AG09319 (cell line): Measurements from ENCODE around the gene SRGAP2B.
"Not testable (repeated sequence)": the region's sequence is repeated elsewhere in the genome, so short reads cannot be mapped to it uniquely, and the experiment has no call there.

Experiments
- DNase-seq: peaks from one replicate; pipeline ENCODE4 v3.0.0-alpha.2; 2010; ENCODE audit warnings: low read depth; ENCODE audit errors: extremely low read depth

Gene SRGAP2B

DNA sequence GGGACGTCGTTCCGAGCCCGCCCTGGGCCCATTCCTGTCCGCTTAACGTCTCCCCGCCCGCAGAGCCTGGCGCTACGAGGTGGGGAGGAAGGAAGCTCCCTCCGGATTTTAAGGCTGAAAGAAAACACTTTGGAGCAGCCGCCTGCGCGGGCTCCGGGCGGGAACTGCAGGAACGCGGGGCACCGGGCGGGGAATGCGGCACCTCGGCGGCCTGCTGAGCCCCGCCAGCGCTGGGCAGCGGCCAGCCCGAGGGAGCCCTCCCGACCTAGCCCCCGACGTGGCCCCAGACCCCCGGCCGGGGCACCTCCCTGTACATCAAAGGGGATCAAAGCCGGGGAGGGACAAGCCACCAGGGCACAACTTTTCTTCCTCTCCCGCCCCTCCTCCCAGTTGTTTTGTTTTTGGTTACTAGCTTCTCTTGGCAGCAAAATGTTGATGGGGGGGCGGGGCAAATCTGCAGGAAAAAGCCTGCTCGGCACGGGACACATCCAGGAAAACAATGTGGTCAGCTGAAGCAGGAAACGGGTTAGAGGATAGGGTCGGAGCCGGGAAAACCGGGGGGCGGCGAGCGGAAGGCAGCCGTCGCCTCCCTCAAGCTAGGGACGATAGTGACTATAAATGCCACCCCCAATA is 1.5 kb downstream of the SRGAP2B start:
- DNase-seq, result not testable (repeated sequence)

DNA sequence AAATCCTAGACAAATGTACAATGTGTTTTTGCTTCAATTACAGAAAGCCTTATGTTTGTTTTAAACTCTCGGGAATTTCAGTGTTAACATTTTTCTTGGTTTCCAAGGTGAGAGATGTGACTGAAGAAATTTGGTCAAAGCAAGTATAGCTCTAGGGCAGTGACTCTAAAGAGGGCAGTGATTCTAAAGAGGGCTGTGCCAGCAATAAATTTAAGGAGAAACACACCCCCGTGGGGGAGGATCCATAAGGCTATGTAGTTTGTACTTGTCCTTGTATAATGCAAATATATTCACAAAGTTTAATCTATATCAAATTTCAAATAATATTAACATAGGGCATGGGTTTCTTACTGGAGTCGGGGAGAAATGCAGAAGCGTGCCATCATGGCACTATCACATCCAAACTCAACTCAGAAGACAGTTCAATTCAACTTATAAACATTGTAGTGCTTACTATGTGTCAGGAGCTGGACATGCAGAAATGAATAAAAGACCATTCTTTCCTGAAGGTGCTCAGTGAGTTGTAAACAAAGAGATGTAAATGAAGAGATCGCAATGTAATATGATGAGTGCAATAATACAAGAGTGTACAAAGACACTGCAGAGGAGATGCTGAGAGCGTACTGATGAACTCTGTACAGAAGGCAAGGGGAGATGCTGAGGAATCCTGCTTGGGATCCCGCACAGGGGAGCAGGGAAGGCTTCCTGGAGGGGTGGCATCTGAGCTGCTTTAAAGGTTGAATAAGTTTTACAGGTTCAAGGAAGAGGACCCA is 12.5 kb downstream of the SRGAP2B start:
- not testable (repeated sequence) for DNase-seq

DNA sequence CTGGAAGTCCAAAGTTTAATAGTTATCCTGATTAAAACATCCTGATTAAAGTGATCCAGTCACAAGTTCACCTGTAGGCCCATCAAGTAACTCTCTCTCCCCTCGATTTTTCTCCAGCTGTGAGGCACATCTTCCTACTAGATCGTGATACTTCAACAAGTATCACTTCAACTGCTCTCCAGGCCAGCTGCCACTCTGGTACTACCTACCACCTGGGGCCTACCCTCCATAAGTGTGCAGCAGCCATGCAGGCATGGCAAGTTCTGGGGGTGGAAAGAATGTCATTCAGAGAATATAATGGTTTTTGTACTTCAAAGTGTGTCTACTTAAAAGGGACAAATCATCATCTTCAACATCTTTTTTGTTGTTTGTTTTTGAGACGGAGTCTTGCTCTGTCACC is 14.9 kb downstream of the SRGAP2B start:
- not testable (repeated sequence) for DNase-seq

DNA sequence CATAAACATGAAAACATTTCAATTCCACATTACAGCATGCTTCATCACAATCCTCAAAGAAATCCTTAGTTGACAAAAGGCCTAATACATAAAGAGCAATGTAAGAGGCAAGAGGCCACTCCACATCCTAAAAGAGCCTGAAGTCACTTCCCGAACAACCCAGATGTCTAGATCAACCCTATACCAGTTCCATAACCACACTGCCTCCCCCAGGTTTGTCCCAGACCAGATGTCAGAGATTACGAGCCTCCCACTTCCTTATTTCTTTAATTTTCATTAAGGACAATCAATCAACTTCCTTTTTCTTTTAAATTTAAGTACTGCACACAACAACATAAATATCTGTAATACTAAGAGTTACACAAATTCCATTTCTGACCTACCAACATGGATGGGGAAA is 15.4 kb downstream of the SRGAP2B start:
- DNase-seq, result not testable (repeated sequence)

DNA sequence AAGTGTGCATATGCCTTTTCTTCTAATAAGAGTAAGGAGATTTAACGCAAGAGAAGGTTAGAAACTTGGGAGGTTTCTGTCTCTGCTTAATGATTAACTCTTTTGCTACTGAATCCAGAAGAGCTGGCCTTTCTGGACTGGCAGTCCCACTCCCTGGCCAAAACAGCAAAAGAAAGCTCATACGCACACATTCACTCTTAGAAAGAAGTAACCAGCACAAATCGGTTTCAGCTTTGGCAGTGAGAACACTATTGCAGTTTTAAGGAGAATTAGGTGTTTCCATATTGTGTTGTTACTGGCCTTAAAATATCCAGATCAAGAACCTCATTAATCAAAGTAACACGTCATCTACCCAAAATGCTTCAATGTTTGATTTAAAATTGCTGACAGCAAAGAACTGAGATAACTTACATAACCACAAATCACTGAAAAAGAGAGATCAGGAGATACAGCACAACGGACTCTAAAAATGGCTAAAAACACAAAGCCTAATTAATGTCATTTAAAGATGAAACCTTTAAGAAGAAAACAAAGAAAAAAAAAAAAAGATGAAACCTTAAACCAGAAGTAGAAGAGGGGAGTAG is 16.2 kb downstream of the SRGAP2B start:
- DNase-seq, result not testable (repeated sequence)

DNA sequence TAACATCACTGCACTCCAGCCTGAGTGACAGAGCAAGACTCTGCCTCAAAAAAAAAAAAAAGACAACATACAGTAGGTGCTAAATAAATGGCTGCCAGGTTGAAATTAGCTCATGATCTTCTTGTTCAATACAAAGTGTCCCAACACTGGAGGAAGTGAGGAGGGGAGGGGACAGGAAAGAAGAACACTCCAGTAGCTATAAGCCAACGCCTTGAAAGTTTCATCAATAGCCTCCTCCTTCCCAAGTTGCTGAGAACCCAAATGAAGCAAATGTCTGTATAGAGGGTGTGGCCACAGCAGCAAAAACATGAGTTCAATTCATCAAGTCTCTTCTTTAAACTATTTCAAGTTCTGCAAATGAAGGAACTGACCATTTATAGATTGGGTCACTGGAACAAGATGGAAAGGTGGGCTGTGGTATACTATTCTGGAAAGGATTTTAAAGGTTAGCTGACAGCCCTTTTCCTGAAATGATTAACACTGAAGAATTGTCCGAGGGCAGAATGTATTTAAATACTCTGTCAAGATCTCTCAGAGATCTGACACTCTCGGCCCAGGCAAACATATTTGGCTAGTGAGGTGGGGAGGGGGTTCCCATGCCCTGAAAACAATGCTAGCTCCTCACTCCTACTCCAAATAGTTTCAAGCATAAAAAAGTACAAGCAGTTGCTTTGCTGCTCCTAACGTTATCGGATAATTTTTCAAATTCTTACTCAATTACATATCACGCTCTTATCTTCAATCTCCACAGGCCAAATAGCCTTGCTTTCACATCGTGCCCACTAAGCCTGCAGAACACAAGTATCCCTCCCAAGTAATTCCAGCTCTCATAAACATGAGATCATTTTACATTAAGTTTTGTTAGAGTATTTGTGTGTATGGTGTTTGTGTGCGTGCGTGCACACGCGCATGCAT is 17.0 kb downstream of the SRGAP2B start:
- not testable (repeated sequence) for DNase-seq

DNA sequence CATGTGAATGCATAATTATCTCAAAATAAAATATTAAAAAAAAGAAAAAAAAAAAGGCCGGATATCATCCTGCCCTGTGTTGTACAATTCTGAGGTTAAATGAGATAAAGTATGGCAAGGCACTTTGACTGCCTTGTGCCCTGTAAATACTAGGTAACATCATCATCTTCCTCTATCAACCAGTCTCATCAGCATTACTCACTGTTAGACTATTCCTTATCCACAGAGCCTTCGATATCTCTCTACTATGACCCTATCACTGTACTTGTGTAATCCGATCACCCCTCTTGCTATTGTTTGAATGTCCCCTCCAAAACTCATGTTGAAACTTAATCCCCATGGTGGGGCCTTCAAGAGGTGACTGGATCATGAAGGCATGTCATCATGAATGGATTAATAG is 18.3 kb downstream of the SRGAP2B start:
- DNase-seq, result not testable (repeated sequence)

DNA sequence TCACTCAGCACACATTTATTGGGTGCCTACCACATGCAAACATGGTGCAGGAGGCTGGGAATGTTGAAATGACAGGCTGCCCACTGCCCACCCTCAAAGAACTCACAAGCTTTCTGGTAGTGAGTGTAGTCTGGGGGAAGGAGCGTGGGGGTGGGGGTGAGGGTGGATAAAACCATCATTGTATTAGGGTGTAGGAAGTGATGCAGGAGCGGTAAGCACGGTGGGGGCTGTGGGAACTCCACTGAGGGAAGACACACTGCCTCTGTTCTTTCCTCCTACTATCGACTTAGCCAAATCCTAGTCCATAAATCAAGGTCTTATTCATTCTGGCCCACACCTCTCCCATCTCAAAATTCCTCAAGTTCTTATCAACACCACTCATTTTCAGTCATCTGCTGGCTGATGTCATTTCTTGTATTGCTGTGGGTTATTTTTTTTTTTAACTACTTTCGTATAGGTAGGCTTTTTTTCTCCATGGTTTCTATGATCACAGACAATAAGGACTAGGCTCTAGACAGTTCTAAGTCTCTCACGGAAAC is 21.0 kb downstream of the SRGAP2B start:
- not testable (repeated sequence) for DNase-seq

DNA sequence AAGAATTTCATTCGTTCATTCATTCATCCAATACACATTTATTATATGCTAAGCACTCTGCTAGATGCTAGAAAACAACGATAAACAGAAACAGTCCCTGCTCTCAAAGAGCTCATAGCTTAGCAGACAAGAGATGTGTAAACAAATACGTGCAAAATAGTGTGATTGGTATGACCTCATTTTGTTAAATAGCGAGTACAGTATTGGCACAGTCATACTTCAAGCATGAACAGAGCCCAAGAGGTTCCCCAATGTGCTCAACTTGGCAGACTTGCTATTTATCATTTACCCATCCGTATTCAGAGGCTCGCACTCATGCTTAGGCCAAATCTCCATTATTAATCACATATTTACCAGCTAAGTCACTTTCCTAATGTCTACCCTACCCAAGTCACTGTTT is 23.6 kb downstream of the SRGAP2B start:
- DNase-seq, result not testable (repeated sequence)

DNA sequence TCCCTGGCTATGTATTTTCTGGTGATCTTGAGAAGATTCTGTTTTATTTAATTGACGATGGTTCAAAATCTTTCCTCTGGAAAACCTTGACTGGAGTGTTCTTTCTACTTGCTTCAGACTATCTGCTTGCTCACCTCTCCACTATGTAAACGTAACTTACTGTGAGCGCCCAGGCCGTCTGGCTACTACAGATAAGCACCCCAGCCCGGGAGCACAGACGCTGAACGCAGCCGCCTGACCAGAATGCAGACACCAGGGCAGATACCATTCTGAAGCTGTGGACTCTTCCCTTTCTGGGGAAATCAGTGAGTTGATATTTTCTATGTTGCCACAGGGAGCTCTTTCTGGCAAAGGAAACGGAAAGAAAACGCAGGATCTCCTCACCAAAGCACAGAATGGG is 28.6 kb downstream of the SRGAP2B start:
- DNase-seq, result not testable (repeated sequence)

DNA sequence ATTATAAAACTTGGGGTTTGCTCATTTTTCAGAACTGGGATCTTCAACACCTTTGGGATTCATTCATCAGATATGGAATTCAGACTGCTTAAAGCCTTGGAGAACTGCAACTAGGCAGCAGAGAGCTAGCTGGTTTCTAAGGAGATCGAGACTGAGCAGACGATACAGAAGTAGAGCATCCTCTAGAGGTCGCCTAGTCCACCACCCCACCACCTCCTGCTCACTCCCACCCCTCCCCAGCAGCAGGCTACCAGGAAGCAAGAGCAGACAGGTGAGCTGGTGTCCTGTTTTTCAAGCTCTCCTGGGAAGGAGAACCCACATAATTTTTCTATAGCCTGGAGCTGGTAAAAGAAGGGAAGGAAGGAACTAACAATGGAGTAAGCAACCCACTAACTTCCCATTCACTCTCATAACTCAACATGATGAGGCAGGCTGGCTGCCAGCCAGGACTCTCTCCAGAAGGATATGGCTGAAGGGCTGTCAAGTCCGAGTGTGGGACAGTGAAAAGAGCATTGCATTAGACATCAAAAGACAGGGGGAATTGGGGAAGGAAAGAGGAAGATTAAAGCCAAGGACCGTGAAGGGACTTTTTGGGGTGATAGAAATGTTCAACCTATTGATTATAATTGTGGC is 29.8 kb downstream of the SRGAP2B start:
- not testable (repeated sequence) for DNase-seq

DNA sequence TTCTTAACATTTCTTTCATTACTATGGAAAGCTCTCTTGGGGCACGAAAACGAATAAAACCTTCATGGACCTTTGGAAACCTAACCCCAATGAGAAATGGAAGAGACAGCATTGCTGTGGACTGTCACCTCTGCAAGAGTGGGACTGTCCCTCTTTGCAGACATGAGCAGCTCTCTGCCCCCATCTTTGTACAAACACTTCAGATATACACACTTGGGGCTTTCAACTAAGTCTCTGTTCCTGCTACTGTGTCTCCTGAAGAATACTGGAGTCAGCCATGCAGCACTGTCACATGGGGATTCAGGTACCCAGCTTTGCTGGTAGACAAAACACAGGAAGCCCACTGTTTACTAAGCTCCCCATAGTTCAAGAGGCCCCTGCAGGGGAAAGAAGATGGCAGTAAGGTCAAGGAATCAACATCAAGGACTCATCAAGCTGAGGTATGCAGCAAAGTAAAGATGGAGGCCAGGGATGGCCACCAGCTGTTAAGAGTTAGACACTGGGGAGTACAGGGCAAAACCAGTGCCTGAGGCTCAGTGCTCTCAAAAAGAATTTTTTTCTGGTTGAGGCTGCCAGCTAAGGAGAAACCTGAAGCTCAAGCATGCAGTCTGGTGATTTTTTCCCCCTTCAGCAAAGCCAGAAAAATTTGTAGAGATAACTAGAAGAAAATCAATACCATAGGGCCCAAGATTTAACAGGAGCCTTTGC is 31.0 kb downstream of the SRGAP2B start:
- DNase-seq, result not testable (repeated sequence)

DNA sequence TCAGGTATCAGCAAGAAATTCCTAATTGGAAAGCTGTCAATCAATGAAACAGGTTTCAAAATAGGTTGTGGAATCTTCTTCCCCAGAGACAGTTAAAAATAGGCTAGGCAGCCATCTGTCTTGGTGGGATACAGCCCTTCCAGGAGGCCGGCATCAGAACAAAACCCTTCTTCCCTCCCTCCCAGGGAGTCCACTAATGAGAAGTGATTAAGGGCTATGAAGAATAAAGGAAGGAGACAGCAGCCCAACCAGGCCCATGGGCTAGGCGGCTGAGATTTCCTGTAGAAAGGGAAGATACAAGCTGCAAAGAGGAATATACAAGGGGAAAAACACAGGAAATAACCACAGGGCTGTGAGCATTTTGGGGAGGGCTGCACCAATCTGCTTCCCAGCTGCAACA is 31.8 kb downstream of the SRGAP2B start:
- DNase-seq, result not testable (repeated sequence)

DNA sequence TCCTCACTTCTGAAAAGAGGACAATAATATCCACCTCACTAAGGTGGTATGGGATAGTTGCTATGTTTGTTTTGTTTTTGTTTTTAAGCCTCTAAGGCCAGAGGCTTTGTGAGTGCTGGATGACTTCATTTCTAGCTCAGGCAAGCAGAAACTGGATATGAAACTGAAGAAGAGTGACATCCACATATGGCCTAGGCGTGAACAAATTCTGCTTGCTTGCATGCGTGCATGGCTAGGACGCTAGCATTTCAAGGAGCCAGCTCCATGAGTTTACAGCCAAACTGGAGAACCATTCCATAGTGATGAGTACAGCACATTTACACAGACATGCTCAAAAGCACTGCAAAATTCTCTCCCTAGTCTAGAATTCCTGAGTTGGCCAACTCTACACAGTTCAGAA is 36.9 kb downstream of the SRGAP2B start:
- not testable (repeated sequence) for DNase-seq

DNA sequence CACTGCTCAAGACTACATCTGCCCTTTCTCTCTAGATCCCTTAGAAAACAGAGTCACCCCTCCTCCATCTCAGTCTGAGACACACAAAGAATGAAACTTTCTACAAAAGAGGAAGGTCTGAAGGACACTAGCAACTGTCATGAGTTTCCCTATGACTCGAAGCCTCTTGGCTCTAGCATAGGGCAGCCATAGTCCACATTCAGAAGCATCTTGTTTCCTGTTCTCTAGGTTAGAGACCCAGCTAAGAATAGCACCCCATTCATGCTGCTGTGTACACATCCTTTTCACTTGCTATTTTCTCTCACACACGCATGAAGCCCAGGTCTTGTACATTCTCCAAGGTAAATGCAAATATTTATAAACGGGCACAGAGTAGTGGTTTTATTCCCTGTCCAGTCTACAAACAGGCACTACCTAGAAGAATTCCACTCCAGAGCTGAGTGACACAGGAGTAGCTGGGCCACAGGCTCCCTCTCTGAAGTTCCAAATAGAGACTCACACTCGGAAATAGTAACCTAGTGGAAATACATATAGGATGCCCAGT is 39.8 kb downstream of the SRGAP2B start:
- DNase-seq, result not testable (repeated sequence)

DNA sequence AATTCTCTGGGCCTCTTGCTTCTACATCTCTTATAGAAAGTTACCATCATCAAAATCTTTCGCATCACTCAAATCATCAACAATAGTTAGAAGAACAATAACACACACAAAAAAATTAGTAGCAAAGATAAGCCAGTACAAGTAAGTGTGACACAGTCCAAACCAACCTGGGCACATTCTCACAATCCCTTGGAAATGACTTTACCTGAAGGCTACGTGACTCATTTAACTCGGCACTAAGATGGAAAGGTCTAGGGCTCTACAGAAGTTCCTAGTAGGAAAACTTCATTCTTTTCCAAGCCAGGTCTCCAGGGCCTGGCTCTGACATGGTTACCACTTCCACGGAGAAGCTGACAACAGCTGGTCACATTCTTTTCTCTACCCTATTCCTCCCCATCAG is 41.7 kb downstream of the SRGAP2B start:
- not testable (repeated sequence) for DNase-seq

DNA sequence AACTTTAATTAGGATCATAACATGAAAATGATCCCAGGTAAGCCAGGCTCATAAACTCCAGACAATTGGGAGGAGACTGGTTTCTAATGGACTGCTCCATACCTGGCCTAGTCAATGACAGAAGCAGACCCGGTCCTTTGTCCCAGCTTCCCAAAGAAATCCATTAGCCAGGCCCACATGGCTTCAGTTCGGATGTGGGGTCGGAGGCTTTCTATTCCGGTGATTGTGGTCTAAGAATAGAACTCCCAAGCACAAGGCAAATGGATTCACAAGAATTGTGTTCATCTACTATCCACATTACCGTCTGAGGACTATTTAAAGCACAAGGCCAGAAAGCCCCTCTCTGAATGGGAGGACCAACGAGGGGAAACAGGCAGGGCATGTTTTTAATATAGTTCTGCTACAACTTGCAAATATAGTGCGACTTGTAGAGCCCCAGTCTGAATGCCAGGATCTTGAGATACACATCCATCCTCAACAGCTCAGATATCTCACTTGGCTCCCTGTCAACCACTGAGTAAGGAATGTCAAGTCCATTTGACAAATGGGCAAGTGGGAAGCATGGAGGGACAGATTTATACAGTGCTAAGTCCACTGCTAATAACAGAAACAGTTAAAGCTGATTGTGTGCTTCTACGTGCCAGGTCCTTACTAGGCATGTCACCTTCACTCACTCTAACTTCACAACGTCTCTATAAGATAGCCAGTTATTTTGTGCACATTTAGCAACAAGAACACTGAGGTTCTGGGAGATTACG is 42.9 kb downstream of the SRGAP2B start:
- DNase-seq, result not testable (repeated sequence)

DNA sequence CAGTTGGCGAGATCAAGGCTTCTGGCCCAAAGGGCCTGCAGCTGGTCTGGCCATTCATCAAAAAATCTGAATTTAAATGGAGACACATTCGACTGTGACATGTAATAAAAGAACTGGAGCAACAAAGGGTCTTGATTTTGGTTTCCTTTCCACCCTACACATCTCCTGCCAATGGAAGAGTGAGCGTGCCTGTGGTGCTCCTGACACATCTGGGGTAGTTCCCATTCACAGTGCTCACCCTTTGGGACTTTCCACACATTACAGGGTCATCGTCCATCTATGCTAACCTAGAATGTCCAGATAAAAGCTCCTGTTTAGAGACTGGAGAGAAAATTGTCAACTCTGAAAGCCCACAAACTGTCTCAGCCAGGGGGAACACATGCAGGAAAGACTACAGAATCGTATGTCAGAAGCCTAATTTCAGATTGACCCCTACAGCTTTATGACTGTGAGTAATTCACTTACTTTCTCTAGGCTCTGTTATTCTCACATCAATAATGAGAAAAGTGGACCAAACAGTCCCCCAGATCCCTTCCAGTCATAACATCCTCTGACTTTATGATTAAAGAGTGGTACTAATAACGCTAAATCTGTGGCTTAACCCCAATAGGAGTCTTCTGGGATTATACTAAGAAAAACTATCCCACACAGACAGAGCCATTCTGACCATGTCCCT is 46.8 kb downstream of the SRGAP2B start:
- DNase-seq, result not testable (repeated sequence)
